ENCODE results near the gene ST6GALNAC3. TPM values are rescaled to one million over a fixed set of nuclear protein-coding genes. Genes with fewer than 3 reads are reported as not detected.

ST6GALNAC3 gene
- total RNA-seq, 1 experiment from 2014 or later, result 2.2 TPM

GRCh38 chr1:76293831-76294230 is 219.3 kb downstream of the ST6GALNAC3 start:
- Histone ChIP-seq H3K9ac (ENCODE audit: low read length) (no peak overlapping the region), H3K4me3 (replicated peaks in 1 of 2; ENCODE audit: low read depth in 1 of 2, low read length in 2 of 2) (no peak overlapping the region), H3K9me3 (ENCODE audit: control insufficient read depth in 1 of 2, insufficient read depth in 1 of 2, low read depth in 1 of 2, low read length in 2 of 2) (no peaks in the 10 kb centered on the region), H3K9me2 (ENCODE audit: insufficient read depth) (no peaks in the 10 kb centered on the region), H3K36me3 (ENCODE audit: control insufficient read depth in 1 of 2, insufficient read depth in 2 of 2, low read length in 2 of 2) (no peaks in the 10 kb centered on the region), H4K20me1 (ENCODE audit: insufficient read depth) (no peaks in the 10 kb centered on the region), H3K4me1 (ENCODE audit: control insufficient read depth in 1 of 2, insufficient read depth in 2 of 2, low read length in 2 of 2) (peaks cover 3 to 8% of the 10 kb centered on the region in 2 experiments; a peak in 2 of 4 replicates), H3K27me3 (ENCODE audit: insufficient read depth, low read length) (no peaks in the 10 kb centered on the region), H3K4me2 (ENCODE audit: low read length) (no peak overlapping the region), H2AFZ (ENCODE audit: low read depth, low read length, poor library complexity, severe bottlenecking) (no peak overlapping the region), H3K79me2 (ENCODE audit: insufficient read depth, low read length) (no peaks in the 10 kb centered on the region), H3K27ac (ENCODE audit: low read depth, low read length) (no peak overlapping the region)
- ChIA-PET POLR2A (no interaction called here), RAD21 (ENCODE audit: low non-redundant PET in 1 of 2, low total read pairs in 2 of 2, uncharacterized antibody in 2 of 2, unreplicated experiment in 2 of 2) (no interaction called here), CTCF (no interaction called here)
- BruUV-seq (replicated peaks), result no TSS peak
- intact Hi-C loops (cut with micrococcal nuclease), result no loop called here
- ATAC-seq, result no peak
- TF ChIP-seq POLR2AphosphoS5 (IDR thresholded peaks at IDR 0.05; ENCODE audit: low read depth, low read length), result no peak
- no peak for TF ChIP-seq CEBPB (IDR thresholded peaks at IDR 0.05; ENCODE audit: low read depth)
- TF ChIP-seq SRF (IDR thresholded peaks at IDR 0.05; ENCODE audit: low read depth), result no peak
- TF ChIP-seq SP1 (IDR thresholded peaks at IDR 0.05; ENCODE audit: low read depth), result no peak
- TF ChIP-seq ELF1 (IDR thresholded peaks at IDR 0.05; ENCODE audit: borderline replicate concordance, low read depth), result no peak
- TF ChIP-seq FOSL1 (IDR thresholded peaks at IDR 0.05; ENCODE audit: low read depth), result no peak
- no peak for TF ChIP-seq RAD21 (IDR thresholded peaks at IDR 0.05; ENCODE audit: low read depth)
- no peak for TF ChIP-seq TCF7L2 (IDR thresholded peaks at IDR 0.05; ENCODE audit: borderline replicate concordance, extremely low read depth, insufficient read depth, insufficient read length)
- no peak for TF ChIP-seq YY1 (IDR thresholded peaks at IDR 0.05; ENCODE audit: extremely low read depth, insufficient replicate concordance, low read depth, low read length)
- TF ChIP-seq EZH2 (IDR thresholded peaks at IDR 0.05), result no peak
- TF ChIP-seq EZH2phosphoT487 (IDR thresholded peaks at IDR 0.05; ENCODE audit: borderline replicate concordance), result no peak
- TF ChIP-seq JUND (IDR thresholded peaks at IDR 0.05), result no peak
- TF ChIP-seq, protein P1, sequence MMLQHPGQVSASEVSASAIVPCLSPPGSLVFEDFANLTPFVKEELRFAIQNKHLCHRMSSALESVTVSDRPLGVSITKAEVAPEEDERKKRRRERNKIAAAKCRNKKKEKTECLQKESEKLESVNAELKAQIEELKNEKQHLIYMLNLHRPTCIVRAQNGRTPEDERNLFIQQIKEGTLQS (IDR thresholded peaks at IDR 0.05), result no peak
- TF ChIP-seq POLR2A (IDR thresholded peaks at IDR 0.05; ENCODE audit: borderline replicate concordance, extremely low read depth, insufficient read depth, insufficient read length), result no peak
- no peak for TF ChIP-seq CTCF (IDR thresholded peaks at IDR 0.05 in 2 of 3, conservative IDR thresholded peaks at IDR 0.05 in 1 of 3; ENCODE audit: borderline replicate concordance in 1 of 3, insufficient read depth in 1 of 3, low read depth in 2 of 3, low read length in 2 of 3)
- no peak for TF ChIP-seq ZFX (IDR thresholded peaks at IDR 0.05)
- TF ChIP-seq, protein P2, sequence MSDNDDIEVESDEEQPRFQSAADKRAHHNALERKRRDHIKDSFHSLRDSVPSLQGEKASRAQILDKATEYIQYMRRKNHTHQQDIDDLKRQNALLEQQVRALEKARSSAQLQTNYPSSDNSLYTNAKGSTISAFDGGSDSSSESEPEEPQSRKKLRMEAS (IDR thresholded peaks at IDR 0.05), result no peak
- TF ChIP-seq SIN3A (IDR thresholded peaks at IDR 0.05; ENCODE audit: low read depth), result no peak
- TF ChIP-seq, protein P3, sequence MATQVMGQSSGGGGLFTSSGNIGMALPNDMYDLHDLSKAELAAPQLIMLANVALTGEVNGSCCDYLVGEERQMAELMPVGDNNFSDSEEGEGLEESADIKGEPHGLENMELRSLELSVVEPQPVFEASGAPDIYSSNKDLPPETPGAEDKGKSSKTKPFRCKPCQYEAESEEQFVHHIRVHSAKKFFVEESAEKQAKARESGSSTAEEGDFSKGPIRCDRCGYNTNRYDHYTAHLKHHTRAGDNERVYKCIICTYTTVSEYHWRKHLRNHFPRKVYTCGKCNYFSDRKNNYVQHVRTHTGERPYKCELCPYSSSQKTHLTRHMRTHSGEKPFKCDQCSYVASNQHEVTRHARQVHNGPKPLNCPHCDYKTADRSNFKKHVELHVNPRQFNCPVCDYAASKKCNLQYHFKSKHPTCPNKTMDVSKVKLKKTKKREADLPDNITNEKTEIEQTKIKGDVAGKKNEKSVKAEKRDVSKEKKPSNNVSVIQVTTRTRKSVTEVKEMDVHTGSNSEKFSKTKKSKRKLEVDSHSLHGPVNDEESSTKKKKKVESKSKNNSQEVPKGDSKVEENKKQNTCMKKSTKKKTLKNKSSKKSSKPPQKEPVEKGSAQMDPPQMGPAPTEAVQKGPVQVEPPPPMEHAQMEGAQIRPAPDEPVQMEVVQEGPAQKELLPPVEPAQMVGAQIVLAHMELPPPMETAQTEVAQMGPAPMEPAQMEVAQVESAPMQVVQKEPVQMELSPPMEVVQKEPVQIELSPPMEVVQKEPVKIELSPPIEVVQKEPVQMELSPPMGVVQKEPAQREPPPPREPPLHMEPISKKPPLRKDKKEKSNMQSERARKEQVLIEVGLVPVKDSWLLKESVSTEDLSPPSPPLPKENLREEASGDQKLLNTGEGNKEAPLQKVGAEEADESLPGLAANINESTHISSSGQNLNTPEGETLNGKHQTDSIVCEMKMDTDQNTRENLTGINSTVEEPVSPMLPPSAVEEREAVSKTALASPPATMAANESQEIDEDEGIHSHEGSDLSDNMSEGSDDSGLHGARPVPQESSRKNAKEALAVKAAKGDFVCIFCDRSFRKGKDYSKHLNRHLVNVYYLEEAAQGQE (IDR thresholded peaks at IDR 0.05; ENCODE audit: low read depth), result no peak
- TF ChIP-seq ZNF274 (IDR thresholded peaks at IDR 0.05; ENCODE audit: low read depth, low read length), result no peak
- DNase-seq (ENCODE audit: low read depth, low spot score), result no peak

Data from HCT116 (cell line).